Endothelial cell of hepatic sinusoid (primary cell): ENCODE measurements around the gene NTF4.
"Not testable (repeated sequence)": the region's sequence is repeated elsewhere in the genome, so short reads cannot be mapped to it uniquely, and the experiment has no call there.

Experiments used
- in situ Hi-C: cut with HindIII; loops from 2 replicates; pipeline ENCODE4 v1.10.0; 2017; ENCODE audit warnings: low sequenced_read_pairs

The NTF4 gene

DNA sequence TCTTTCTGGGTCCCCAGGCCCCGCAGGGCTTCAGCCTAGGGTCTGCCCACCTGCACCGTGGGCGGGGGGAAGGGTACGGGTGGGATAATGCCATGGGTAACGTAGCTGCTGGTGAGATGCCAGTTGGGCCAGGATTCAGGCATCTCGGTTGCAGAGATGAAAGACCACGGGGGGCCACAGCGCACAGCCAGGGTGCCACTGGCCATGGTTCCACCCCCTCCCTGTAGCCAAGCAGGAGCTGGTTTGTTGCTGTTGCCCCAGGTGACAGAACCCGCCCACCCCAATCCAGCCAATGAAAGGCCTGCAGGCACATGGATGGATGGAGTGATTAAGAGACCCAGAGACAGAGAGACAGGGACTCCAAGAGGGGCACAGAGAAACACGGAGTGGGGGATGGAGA is 6.1 kb downstream of the NTF4 start:
- in situ Hi-C loops, result no loop called here

DNA sequence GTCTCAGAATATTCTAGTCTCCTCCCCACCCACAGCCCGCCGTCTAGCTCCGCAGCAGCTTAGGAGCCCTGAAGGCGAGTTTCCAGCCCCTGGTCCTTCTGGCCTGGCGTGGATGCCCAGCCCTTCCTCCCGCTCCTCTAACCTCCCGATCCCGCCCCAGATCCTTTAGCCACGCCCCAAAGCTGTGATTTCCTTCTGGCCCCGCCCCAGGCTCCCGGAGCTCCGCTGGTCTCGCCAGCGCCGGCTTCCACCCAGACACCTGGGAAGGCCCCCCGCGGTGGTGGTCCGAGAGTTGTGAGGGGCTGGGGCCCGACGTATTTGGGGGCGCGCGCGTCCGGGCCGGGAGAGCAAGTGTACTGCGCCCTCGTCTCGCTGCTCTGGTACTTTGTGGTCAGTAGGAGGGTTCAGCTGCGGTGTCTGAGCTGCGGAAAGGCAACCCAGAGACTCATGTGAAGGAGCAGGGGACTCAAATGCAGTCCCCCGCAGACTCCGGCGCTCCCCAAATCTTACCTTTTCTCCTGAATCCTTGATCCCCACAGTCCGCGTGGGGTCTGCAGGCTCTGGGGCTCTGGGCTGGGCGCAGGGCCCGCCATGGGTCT is 6.9 kb downstream of the NTF4 start, which contains the start of gene CGB7:
TSS of gene CGB7 (minus strand) at position 114 of the 599 bp plus-strand sequence. CDS start 2,374 bp downstream, outside the sequence.
- in situ Hi-C loops, result no loop called here

DNA sequence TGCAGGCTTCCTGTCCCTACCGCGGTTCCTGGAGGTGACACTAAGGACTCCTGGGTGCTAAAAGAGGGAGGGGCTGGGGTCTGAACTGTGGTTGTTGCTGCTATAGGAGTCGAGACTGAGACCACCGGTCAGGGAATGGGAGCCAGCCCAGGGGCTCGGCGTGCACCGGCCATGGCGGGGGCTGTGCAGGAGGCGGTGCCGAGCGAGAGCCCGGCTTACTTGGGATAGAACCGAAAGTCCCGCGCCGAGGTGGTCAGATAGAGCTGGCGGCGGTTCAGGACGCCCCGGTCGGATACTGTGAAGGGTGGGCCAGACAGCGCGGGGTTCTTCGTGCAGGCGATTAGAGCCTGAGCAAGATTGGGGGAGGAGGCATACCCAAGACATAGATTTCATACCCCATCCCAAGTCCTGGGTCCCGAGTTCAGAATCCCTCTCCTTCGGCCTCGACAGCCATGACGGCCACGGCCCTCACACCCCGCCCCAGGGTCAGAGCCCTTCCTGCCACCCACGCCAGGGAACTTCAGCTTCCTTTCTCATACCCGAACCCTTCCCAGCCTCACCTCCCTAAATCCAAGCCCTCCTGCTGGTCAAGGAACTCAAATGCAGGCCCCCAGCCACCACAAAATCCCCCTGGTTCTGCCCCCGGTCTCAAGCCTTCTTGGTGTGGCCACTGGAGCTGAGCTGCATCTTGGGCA is 7.6 kb downstream of the NTF4 start:
- in situ Hi-C loops, result not testable (repeated sequence)

DNA sequence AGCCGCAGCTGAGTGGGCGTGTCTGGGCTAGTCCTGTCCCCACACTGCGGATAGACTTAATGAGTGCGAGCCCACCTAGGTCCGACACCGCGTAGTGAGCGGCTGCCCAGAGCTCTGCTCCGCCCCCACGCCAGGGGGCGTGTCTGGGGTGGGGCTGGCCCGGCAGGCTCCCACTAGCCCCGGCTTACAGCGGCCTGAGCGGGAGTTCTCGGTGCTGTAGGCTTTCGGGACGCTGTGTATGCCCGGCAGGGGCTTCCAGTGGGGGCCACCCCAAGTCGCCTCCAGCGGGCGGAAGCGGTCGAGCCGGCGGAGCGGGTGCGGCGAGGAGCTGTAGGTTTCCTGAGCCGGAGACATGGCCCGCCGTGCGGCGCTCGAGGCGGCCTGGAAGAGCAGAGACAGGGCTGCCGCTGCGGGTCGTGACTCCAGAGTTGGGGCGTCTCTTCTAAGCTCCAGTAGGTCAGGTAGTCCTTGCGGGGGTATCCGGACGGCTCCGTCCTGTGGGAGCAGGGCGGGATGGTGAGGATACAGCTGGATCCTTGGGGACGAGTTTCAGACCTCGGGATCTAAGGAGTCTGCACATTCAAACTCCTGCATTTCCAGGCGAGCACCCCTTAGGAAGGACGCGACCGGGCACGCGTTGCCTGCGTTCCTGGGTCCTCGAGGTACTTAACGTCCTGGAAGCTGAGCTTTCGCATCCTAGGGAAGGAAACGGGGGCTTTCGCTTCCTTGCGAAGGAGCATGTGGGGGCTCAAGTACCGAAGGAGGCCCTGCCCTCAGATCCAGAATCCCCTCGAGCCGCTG is 8.3 kb downstream of the NTF4 start:
- in situ Hi-C loops, result no loop called here

DNA sequence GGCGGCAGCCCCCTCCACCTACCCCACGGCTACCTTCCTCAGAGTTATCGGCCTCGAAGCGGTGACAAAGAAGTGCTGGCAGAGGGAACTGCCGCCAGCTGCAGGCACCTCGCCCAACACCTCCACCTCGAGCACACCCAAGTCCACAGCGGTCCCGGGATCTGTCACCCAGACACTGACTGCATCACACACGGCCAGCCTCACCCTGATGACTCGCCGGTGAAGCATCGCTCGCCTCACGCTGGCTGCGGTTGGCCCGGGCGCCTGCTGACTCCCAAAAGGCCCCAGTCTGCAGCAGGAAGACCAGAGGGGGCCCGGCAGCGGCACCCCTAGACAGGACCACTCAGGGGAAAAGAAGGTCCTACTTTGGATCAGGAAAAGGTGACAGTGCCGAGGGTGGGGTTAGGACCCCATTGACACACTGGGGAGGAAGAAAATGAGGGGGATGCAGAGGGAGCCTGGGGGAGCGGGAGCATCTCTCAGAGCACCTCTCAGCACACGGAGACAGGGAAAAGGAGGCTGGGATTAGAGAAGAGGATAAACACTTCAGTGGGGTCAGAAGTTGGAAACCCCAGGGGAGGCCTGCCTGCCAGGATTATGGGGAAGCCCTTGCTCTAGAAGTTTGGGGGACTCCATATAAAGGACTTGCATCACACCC is 14.1 kb downstream of the NTF4 start:
- in situ Hi-C loops, result not testable (repeated sequence)

DNA sequence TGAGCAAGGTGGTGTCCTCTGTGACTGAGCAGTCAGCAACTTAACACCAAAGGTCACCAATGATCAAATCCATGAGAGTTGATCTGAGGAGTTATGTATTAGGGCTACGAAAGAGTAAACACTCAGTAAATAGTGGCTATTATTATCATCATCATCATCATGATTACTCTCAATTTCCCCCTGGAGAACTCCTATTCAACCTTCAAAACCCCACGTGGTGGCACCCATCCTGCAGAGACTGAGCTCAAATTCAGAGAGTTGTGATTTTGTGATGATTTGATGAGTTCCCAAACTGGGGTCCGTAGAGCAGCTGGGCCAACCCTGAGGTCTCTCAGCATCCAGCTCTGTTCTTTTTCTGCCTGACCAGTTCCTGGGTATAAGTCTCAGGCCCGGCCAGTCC is 14.8 kb downstream of the NTF4 start:
- in situ Hi-C loops, result not testable (repeated sequence)

DNA sequence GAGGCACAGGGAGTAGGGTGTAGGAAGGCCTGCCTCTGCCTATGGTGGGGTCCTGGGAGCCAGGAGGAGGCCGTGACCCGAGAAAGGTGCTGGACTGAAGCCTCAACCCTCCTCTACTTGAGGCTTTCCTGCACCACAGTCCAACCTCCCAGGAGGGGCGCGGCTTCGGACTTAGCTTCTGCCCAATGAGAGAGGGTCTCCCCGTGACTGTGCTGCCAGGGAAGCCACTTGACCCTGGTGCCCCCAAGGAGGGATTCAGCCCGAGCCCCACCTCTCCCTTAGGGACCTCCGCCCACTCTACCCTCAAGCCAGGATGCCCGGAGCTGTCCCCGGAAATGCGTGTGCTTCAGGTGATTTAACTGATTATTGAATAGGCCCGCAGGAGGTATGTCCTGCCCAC is 15.6 kb downstream of the NTF4 start, which contains the start of gene CGB8:
TSS of gene CGB8 (minus strand) at position 101 of the 400 bp plus-strand sequence. CDS start 372 bp downstream, outside the sequence.
- in situ Hi-C loops, result not testable (repeated sequence)

DNA sequence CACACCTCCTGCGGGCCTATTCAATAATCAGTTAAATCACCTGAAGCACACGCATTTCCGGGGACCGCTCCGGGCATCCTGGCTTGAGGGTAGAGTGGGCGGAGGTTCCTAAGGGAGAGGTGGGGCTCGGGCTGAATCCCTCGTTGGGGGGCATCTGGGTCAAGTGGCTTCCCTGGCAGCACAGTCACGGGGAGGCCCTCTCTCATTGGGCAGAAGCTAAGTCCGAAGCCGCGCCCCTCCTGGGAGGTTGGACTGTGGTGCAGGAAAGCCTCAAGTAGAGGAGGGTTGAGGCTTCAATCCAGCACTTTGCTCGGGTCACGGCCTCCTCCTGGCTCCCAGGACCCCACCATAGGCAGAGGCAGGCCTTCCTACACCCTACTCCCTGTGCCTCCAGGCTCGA is 21.1 kb downstream of the NTF4 start, which contains the start of gene CGB5:
TSS of gene CGB5 (plus strand) at position 301 of the 400 bp plus-strand sequence. CDS start 362 bp downstream, outside the sequence.
- in situ Hi-C loops, result not testable (repeated sequence)

DNA sequence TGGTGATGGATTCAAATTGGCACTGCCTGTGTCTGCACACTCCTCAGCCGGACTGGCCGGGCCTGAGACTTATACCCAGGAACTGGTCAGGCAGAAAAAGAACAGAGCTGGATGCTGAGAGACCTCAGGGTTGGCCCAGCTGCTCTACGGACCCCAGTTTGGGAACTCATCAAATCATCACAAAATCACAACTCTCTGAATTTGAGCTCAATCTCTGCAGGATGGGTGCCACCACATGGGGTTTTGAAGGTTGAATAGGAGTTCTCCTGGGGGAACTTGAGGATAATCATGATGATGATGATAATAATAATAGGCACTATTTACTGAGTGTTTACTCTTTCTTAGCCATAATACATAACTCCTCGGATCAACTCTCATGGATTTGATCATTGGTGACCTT is 22.0 kb downstream of the NTF4 start:
- in situ Hi-C loops, result not testable (repeated sequence)

DNA sequence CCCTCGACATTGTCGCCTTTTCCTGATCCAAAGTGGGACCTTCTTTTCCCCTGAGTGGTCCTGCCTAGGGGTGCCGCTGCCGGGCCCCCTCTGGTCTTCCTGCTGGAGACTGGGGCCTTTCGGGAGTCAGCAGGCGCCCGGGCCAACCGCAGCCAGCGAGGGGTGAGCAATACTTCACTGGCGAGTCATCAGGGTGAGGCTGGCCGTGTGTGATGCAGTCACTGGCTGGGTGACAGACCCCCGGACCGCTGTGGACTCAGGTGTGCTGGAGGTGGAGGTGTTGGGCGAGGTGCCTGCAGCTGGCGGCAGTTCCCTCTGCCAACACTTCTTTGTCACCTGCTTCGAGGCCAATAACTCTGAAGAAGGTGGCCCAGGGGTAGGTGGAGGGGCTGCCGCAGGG is 22.4 kb downstream of the NTF4 start:
- in situ Hi-C loops, result no loop called here

DNA sequence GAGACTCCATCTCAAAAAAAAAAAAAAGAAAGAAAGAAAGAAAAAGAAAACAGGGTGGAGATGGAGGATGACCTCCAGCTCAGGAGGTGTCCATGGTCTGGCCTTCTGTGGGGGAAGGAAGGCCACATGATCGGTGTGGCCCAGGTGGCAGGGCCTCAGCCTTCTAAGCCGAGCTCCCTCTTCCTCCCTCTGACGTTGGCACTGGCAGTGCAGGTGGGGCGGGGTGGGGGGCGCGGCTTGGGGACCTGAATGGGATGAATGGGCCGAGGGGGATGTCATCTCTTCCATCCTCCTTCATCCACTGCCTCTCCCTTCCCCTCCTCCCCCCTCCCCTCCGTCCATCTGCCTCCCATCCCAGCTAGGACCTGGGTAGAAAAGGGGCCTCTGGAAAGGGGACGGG is 24.9 kb downstream of the NTF4 start:
- in situ Hi-C loops, result not testable (repeated sequence)

DNA sequence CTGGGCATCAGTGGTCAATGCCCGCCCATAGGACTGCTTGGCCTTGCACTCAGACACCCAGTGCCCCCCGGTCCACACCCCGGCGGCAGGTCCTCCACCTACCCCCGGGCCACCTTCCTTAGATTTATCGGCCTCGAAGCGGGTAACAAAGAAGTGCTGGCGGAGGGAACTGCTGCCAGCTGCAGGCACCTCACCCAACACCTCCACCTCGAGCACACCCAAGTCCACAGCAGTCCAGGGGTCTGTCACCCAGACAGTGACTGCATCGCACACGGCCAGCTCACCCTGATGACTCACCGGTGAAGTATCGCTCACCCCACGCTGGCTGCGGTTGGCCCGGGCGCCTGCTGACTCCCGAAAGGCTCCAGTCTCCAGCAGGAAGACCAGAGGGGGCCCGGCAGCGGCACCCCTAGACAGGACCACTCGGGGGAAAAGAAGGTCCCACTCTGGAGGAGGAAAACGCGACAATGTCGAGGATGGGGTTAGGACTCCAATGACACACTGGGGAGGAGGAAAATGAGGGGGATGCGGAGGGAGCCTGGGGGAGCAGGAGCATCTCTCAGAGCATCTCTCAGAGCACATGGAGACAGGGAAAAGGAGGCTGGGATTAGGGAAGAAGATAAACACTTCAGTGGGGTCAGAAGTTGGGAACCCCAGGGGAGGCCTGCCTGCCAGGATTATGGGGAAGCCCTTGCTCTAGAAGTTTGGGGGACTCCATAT is 25.9 kb downstream of the NTF4 start:
- in situ Hi-C loops, result not testable (repeated sequence)

DNA sequence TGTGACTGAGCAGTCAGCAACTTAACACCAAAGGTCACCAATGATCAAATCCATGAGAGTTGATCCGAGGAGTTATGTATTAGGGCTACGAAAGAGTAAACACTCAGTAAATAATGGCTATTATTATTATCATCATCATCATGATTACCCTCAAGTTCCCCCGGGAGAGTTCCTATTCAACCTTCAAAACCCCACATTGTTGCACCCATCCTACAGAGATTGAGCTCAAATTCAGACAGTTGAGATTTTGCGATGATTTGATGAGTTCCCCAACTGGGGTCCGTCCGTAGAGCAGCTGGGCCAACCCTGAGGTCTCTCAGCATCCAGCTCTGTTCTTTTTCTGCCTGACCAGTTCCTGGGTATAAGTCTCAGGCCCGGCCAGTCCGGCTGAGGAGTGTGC is 26.5 kb downstream of the NTF4 start:
- in situ Hi-C loops, result not testable (repeated sequence)

DNA sequence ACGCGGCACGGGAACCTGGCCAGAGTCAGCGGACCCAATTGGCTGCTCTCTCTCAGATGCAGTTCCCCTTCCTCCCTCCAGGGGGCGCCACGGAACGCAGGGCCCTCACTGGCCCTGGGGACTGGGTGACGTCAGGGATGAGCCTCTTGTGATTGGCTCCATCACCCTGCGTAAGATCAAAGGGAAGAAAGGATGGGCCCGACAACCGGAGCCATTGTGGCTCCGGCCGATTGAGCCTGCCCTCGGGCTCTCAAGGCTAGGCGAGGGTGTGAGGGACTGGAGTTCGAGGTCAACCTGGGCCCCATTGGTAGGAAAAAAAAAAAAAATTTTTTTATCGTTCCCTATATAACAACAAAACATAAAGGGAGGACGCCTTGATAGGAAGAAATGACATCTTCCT is 27.8 kb downstream of the NTF4 start, which contains the start of gene CGB1:
TSS of gene CGB1 (minus strand) at position 81 of the 400 bp plus-strand sequence. CDS start 184 bp downstream, outside the sequence.
- in situ Hi-C loops, result not testable (repeated sequence)

DNA sequence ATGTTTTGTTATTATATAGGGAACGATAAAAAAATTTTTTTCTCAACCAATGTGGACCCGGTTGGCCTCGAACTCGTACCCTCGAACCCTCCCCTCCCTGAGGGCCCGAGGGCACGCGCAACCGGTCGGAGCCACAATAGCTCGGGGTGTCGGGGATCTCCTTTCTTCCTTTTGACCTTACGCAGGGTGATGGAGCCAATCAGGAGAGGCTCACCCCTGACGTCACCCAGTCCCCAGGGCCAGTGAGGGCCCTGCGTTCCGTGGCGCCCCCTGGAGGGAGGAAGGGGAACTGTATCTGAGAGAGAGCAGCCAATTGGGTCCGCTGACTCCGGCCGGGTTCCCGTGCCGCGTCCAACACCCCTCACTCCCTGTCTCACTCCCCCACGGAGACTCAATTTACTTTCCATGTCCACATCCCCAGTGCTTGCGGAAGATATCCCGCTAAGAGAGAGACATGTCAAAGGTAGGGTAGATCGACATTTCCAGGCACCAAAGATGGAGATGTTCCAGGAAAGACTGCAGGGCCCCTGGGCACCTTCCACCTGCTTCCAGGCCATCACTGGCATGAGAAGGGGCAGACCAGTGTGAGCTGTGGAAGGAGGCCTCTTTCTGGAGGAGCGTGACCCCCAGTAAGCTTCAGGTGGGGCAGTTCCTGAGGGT is 32.8 kb downstream of the NTF4 start, which contains the start of gene CGB2:
TSS of gene CGB2 (plus strand) at position 249 of the 660 bp plus-strand sequence. CDS start at position 455, 206 bp downstream.
- in situ Hi-C loops, result not testable (repeated sequence)

DNA sequence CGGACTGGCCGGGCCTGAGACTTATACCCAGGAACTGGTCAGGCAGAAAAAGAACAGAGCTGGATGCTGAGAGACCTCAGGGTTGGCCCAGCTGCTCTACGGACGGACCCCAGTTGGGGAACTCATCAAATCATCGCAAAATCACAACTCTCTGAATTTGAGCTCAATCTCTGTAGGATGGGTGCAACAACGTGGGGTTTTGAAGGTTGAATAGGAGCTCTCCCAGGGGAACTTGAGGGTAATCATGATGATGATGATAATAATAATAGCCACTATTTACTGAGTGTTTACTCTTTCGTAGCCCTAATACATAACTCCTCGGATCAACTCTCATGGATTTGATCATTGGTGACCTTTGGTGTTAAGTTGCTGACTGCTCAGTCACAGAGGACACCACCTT is 34.3 kb downstream of the NTF4 start:
- in situ Hi-C loops, result not testable (repeated sequence)

DNA sequence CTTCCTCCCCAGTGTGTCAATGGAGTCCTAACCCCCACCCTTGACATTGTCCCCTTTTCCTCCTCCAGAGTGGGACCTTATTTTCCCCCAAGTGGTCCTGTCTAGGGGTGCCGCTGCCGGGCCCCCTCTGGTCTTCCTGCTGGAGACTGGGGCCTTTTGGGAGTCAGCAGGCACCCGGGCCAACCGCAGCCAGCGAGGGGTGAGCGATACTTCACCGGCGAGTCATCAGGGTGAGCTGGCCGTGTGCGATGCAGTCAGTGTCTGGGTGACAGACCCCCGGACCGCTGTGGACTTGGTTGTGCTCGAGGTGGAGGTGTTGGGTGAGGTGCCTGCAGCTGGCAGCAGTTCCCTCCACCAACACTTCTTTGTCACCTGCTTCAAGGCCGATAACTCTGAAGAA is 34.9 kb downstream of the NTF4 start:
- in situ Hi-C loops, result not testable (repeated sequence)

DNA sequence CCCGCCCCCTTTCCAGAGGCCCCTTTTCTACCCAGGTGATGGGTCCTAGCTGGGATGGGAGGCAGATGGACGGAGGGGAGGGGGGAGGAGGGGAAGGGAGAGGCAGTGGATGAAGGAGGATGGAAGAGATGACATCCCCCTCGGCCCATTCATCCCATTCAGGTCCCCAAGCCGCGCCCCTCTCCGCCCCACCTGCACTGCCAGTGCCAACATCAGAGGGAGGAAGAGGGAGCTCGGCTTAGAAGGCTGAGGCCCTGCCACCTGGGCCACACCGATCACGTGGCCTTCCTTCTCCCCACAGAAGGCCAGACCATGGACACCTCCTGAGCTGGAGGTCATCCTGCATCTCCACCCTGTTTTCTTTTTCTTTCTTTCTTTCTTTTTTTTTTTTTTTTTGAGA is 35.9 kb downstream of the NTF4 start:
- in situ Hi-C loops, result not testable (repeated sequence)

DNA sequence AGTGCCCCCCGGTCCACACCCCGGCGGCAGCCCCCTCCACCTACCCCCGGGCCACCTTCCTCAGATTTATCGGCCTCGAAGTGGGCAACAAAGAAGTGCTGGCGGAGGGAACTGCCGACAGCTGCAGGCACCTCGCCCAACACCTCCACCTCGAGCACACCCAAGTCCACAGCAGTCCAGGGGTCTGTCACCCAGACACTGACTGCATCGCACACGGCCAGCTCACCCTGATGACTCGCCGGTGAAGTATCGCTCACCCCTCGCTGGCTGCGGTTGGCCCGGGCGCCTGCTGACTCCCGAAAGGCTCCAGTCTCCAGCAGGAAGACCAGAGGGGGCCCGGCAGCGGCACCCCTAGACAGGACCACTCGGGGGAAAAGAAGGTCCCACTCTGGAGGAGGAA is 39.0 kb downstream of the NTF4 start:
- in situ Hi-C loops, result not testable (repeated sequence)
